DND-41 (cell line): ENCODE measurements around the gene OR14C36.

Experiments used
- ATAC-seq: fragments of 200-7000 bp; cut with Tn5 transposase; 3 replicates; pipeline ENCODE4 v1.9.1; 2021; ENCODE audit warnings: low read depth; ENCODE audit not compliant: insufficient read depth
- DNase-seq: peaks from one replicate; pipeline ENCODE4 v3.0.0-alpha.2; 2020
- H2AFZ ChIP-seq: 2 replicates; pipeline ENCODE4 v1.6.0; 2012; ENCODE audit warnings: low read depth, low read length
- H3K27ac ChIP-seq: 2 replicates; pipeline ENCODE4 v1.5.1; 2012; ENCODE audit warnings: low read length, inconsistent platforms
- H3K27me3 ChIP-seq: fragments of 200-600 bp; sonication (generic); 2 replicates; pipeline ENCODE4 v1.6.0; 2012; ENCODE audit warnings: low read length, mild to moderate bottlenecking, inconsistent platforms; ENCODE audit not compliant: insufficient read depth, poor library complexity
- H3K36me3 ChIP-seq: 2 replicates; pipeline ENCODE4 v1.5.1; 2012; ENCODE audit warnings: low read length, inconsistent platforms; ENCODE audit not compliant: insufficient read depth
- H3K4me1 ChIP-seq: 2 replicates; pipeline ENCODE4 v1.5.1; 2012; ENCODE audit warnings: mild to moderate bottlenecking, low read length; ENCODE audit not compliant: insufficient read depth
- H3K4me2 ChIP-seq: 2 replicates; pipeline ENCODE4 v1.6.0; 2012; ENCODE audit warnings: mild to moderate bottlenecking, moderate library complexity, low read length, inconsistent platforms; ENCODE audit not compliant: insufficient read depth
- H3K4me3 ChIP-seq, 2 experiments: fragments of 200-600 bp in 1 of 2; shearing (Covaris generic) in 1 of 2; 2 replicates each; pipeline ENCODE4 v1.5.1; 2012 to 2016; ENCODE audit warnings: inconsistent platforms in 2 of 2, low read length in 2 of 2, mild to moderate bottlenecking in 2 of 2, low read depth in 1 of 2, moderate library complexity in 1 of 2
- H3K79me2 ChIP-seq: 2 replicates; pipeline ENCODE4 v1.6.0; 2012; ENCODE audit warnings: low read length, inconsistent platforms; ENCODE audit not compliant: insufficient read depth
- H3K9ac ChIP-seq: 2 replicates; pipeline ENCODE4 v1.6.0; 2012; ENCODE audit warnings: low read depth, mild to moderate bottlenecking, inconsistent platforms, low read length, moderate library complexity
- H3K9me3 ChIP-seq: 2 replicates; pipeline ENCODE4 v1.5.1; 2012; ENCODE audit warnings: low read length, moderate library complexity, mild to moderate bottlenecking, inconsistent platforms; ENCODE audit not compliant: insufficient read depth, severe bottlenecking
- H4K20me1 ChIP-seq: 2 replicates; pipeline ENCODE4 v1.6.0; 2012; ENCODE audit warnings: low read length; ENCODE audit not compliant: insufficient read depth
- CTCF ChIP-seq: IDR thresholded peaks from 2 replicates; pipeline ENCODE4 v1.5.1; 2012; ENCODE audit warnings: borderline replicate concordance, low read length, moderate library complexity, mild to moderate bottlenecking; ENCODE audit not compliant: poor library complexity, severe bottlenecking; ENCODE audit errors: extremely low read depth
- EZH2 ChIP-seq: IDR thresholded peaks from 3 replicates; pipeline ENCODE4 v1.6.1; 2012; ENCODE audit warnings: borderline replicate concordance, low read depth, mild to moderate bottlenecking, moderate library complexity, low read length, inconsistent platforms; ENCODE audit not compliant: severe bottlenecking

Gene OR14C36

GRCh38 chr1:248375446-248375845, 26.9 kb downstream of the OR14C36 start, which contains the start of gene OR2T6:
Gene OR2T6 (plus strand): TSS chr1:248375746. CDS start chr1:248387609, 11,863 bp downstream.
- Histone ChIP-seq H3K36me3 (no peaks in the 10 kb centered on the region), H3K4me3 (no peak within 1 kb of the TSS), H3K9ac (no peak within 1 kb of the TSS), H3K79me2 (no peaks in the 10 kb centered on the region), H3K27ac (no peak within 1 kb of the TSS), H3K9me3 (no peaks in the 10 kb centered on the region), H3K4me1 (no peaks in the 10 kb centered on the region), H4K20me1 (no peaks in the 10 kb centered on the region), H3K27me3 (no peaks in the 10 kb centered on the region), H3K4me2 (no peak within 1 kb of the TSS), H2AFZ (no peak within 1 kb of the TSS)
- no peak for DNase-seq
- ATAC-seq = no peak
- no peak for TF ChIP-seq CTCF
- TF ChIP-seq EZH2 = no peak

- H3K36me3 ChIP-seq = no peaks in the 10 kb centered on the region
- DNase-seq (no peak), ATAC-seq (no peak)
- no peaks in the 10 kb centered on the region for H3K9me3 ChIP-seq
- H3K4me2 ChIP-seq = no peak overlapping the region
- no peaks in the 10 kb centered on the region for H3K79me2 ChIP-seq
- no peaks in the 10 kb centered on the region for H3K27me3 ChIP-seq
- H3K27ac ChIP-seq = no peak overlapping the region
- no peak for TF ChIP-seq CTCF
- TF ChIP-seq EZH2 = no peak
- no peaks in the 10 kb centered on the region for H4K20me1 ChIP-seq
- H2AFZ ChIP-seq = no peak overlapping the region
- no peaks in the 10 kb centered on the region for H3K4me1 ChIP-seq
- no peak overlapping the region for H3K4me3 ChIP-seq
- H3K9ac ChIP-seq = no peak overlapping the region
These were observed 28.3 kb downstream of the OR14C36 start for GRCh38 chr1:248376916-248377315.

GRCh38 chr1:248380854-248381253, 32.3 kb downstream of the OR14C36 start:
- H3K9me3 ChIP-seq = no peaks in the 10 kb centered on the region
- no peaks in the 10 kb centered on the region for H3K4me1 ChIP-seq
- no peak overlapping the region for H2AFZ ChIP-seq
- ATAC-seq (no peak), DNase-seq (no peak)
- no peaks in the 10 kb centered on the region for H3K27me3 ChIP-seq
- no peak overlapping the region for H3K4me3 ChIP-seq
- no peak overlapping the region for H3K4me2 ChIP-seq
- H3K27ac ChIP-seq = no peak overlapping the region
- H3K9ac ChIP-seq = no peak overlapping the region
- no peaks in the 10 kb centered on the region for H3K79me2 ChIP-seq
- H3K36me3 ChIP-seq = no peaks in the 10 kb centered on the region
- no peak for TF ChIP-seq CTCF
- no peak for TF ChIP-seq EZH2
- no peaks in the 10 kb centered on the region for H4K20me1 ChIP-seq

GRCh38 chr1:248388426-248388825, 39.9 kb downstream of the OR14C36 start:
- H3K27ac ChIP-seq = no peak overlapping the region
- no peak overlapping the region for H3K9ac ChIP-seq
- H3K4me3 ChIP-seq = no peak overlapping the region
- no peaks in the 10 kb centered on the region for H3K36me3 ChIP-seq
- H3K4me1 ChIP-seq = no peaks in the 10 kb centered on the region
- ATAC-seq = no peak
- H3K27me3 ChIP-seq = no peaks in the 10 kb centered on the region
- DNase-seq = no peak
- no peaks in the 10 kb centered on the region for H4K20me1 ChIP-seq
- TF ChIP-seq EZH2 = no peak
- TF ChIP-seq CTCF = no peak
- H2AFZ ChIP-seq = no peak overlapping the region
- H3K79me2 ChIP-seq = no peaks in the 10 kb centered on the region
- H3K9me3 ChIP-seq = no peaks in the 10 kb centered on the region
- H3K4me2 ChIP-seq = no peak overlapping the region
